ENCODE results near the gene FAM149B1.

Gene FAM149B1

DNA sequence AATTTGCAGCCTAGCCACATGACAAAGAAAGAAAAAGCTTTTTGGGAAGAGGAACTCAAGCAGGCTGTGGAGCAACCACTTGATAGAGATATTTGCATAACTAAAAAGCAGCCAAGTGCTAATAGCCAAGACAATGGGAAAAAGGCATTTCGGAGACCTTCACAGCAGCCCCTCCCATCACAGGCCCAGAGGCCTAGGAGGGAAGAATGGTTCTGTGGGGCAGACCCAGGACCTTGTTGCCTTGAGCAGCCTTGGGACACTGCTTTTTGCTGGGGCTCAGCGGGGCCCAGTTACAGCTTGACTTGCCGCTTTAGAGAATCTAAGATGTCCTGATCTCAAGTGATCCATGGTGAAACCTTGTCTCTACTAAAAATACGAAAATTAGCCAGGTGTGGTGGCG, 38.5 kb downstream of the FAM149B1 start:
- Mint-ChIP-seq H3K4me3 (no peak overlapping the region), H3K9me3 (no peaks in the 10 kb centered on the region), H3K36me3 (ENCODE audit: low read depth) (peaks cover 16% of the 10 kb centered on the region), H3K27ac (no peak overlapping the region), H3K27me3 (ENCODE audit: low read depth) (no peaks in the 10 kb centered on the region), H3K4me1 (ENCODE audit: low read depth) (no peaks in the 10 kb centered on the region)

- peaks cover 12% of the 10 kb centered on the region for H3K36me3 Mint-ChIP-seq (ENCODE audit: low read depth)
- H3K27me3 Mint-ChIP-seq (ENCODE audit: low read depth) = no peaks in the 10 kb centered on the region
- no peak overlapping the region for H3K4me3 Mint-ChIP-seq
- no peak overlapping the region for H3K27ac Mint-ChIP-seq
- no peaks in the 10 kb centered on the region for H3K4me1 Mint-ChIP-seq (ENCODE audit: low read depth)
- no peaks in the 10 kb centered on the region for H3K9me3 Mint-ChIP-seq
These were observed 40.0 kb downstream of the FAM149B1 start for GRCh38 chr10:73207883-73208282.

DNA sequence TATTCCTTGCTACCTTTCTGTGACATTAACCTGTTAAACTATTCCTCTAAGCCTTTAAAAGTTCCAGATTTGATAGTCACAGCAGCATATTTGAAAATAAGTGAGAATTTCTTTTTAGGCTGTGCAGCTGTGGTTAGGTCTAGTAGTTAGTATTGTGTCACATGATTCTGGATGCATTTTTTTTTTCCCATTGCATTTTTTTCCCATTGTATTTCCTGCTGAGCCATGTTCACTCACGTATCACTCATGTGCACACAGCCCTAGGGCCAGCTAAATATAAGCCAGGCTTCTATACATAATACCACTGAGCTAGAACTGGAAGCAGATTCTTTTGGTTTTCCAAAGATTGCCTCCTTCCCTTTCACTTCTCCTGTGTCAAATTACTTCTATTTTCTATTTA, 41.8 kb downstream of the FAM149B1 start:
- Mint-ChIP-seq H3K36me3 (ENCODE audit: low read depth) (peaks cover 11% of the 10 kb centered on the region), H3K27me3 (ENCODE audit: low read depth) (no peaks in the 10 kb centered on the region)

DNA sequence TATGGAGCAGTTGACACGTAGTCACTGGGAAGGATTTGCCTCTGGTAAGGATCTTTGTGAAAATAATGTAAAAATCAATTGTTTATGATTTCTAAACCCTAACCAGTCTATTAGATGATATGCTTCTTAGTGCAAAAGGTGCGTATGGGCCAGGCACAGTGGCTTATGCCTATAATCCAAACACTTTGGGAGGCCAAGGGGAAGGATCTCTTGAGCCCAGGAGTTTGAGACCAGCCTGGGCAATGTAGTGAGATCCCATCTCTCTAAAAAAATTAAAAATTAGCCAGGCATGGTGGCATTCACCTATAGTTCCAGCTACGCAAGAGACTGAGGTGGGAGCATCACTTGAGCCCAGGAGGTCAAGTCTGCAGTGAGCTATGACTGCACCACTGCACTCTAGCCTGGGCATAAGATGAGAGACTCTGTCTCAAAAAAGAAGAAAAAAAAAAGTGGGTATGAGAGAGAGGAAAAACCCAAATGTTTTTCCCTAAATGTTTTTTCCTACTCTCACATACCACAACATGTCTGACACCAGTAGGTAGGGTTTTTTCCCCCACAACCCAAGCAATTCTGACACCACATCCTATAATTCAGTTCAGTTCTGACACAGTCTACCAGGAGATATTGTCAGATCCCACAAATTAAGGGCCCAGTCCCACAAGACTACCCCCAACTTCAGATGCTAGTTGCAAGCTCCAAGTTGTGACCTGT, 42.6 kb downstream of the FAM149B1 start:
- Mint-ChIP-seq H3K27ac (no peak overlapping the region), H3K36me3 (ENCODE audit: low read depth) (peaks cover 11% of the 10 kb centered on the region), H3K4me3 (no peak overlapping the region), H3K9me3 (no peaks in the 10 kb centered on the region), H3K27me3 (ENCODE audit: low read depth) (no peaks in the 10 kb centered on the region), H3K4me1 (ENCODE audit: low read depth) (no peaks in the 10 kb centered on the region)

More for the DNA sequence above, 41.8 kb downstream of the FAM149B1 start:
- H3K4me1 Mint-ChIP-seq (ENCODE audit: low read depth) = no peaks in the 10 kb centered on the region
- H3K4me3 Mint-ChIP-seq = no peak overlapping the region
- no peaks in the 10 kb centered on the region for H3K9me3 Mint-ChIP-seq
- H3K27ac Mint-ChIP-seq = no peak overlapping the region

DNA sequence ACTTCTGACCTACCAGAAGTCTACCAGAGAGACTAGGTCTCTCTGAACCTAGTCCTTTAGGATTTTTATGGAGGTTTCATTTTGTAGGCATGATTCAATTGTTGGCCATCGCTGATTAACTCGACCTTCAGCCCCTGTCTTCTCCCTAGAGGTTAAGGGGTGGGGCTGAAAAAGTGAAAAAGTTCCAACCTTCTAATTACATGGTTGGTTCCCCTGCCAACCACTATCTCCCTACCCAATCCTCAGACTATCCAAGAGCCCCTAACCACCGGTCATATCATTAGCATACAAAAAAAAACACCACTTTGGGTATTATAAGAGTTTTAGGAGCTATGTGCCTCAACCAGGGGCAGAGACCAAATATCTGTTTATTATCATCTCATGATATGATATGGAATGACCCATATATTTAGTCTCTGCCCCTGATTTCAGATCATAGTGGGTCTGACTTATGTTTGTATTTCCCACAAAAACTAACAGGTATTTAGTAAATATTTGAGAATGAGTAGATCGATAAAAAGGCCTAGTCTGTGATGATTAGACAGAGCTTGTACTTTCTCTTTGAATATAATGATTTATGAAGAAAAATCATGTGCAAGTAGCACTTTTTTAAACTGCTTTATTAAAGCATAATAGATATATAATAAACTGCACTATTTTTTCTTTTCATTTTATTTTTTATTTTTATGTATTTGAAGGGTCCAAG, 43.3 kb downstream of the FAM149B1 start:
- Mint-ChIP-seq H3K4me3 (no peak overlapping the region), H3K4me1 (ENCODE audit: low read depth) (no peaks in the 10 kb centered on the region), H3K27me3 (ENCODE audit: low read depth) (no peaks in the 10 kb centered on the region), H3K36me3 (ENCODE audit: low read depth) (peaks cover 11% of the 10 kb centered on the region), H3K9me3 (no peaks in the 10 kb centered on the region), H3K27ac (no peak overlapping the region)

DNA sequence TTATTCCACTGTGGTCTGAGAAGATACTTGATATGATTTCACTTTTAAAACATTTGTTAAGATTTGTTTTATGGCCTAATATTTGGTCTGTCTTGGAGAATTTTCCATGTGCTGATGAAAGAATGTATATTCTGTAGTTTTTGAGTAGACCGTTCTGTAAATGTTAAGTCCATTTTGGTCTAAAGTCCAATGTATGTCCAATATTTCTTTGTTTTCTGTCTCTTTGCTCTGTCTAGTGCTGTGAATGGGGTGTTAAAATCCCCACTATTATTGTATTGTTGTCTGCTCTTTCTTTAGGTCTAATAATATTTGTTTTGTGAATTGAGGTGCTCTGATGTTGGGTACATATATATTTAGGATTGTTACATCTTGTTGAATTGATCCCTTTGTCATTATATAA, 47.8 kb downstream of the FAM149B1 start:
- peaks cover 3% of the 10 kb centered on the region for H3K4me1 Mint-ChIP-seq (ENCODE audit: low read depth)
- peaks cover 17% of the 10 kb centered on the region for H3K36me3 Mint-ChIP-seq (ENCODE audit: low read depth)
- H3K27ac Mint-ChIP-seq = no peak overlapping the region
- H3K9me3 Mint-ChIP-seq = no peaks in the 10 kb centered on the region
- no peak overlapping the region for H3K4me3 Mint-ChIP-seq
- H3K27me3 Mint-ChIP-seq (ENCODE audit: low read depth) = no peaks in the 10 kb centered on the region

DNA sequence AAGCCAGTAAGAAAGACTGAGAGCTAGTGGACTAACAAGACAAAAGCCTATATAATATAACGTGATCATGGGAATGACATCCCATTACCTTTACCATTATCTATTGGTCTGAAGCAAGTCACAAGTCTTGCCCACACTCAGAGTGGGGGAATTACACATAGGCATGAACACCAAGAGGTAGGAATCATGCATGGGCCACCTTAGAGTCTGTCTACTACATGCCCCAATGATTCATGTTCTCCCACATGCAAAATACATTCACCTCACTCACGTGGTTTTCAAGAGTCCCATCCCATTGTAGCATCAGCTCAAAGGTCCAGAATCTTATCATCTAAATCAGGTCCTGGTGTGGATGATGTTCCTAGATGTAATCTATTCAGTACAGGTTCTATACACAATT, 49.7 kb downstream of the FAM149B1 start:
- Mint-ChIP-seq H3K27ac (no peak overlapping the region), H3K4me1 (ENCODE audit: low read depth) (peaks cover 5% of the 10 kb centered on the region), H3K36me3 (ENCODE audit: low read depth) (peaks cover 17% of the 10 kb centered on the region), H3K4me3 (no peak overlapping the region), H3K9me3 (no peaks in the 10 kb centered on the region), H3K27me3 (ENCODE audit: low read depth) (no peaks in the 10 kb centered on the region)

DNA sequence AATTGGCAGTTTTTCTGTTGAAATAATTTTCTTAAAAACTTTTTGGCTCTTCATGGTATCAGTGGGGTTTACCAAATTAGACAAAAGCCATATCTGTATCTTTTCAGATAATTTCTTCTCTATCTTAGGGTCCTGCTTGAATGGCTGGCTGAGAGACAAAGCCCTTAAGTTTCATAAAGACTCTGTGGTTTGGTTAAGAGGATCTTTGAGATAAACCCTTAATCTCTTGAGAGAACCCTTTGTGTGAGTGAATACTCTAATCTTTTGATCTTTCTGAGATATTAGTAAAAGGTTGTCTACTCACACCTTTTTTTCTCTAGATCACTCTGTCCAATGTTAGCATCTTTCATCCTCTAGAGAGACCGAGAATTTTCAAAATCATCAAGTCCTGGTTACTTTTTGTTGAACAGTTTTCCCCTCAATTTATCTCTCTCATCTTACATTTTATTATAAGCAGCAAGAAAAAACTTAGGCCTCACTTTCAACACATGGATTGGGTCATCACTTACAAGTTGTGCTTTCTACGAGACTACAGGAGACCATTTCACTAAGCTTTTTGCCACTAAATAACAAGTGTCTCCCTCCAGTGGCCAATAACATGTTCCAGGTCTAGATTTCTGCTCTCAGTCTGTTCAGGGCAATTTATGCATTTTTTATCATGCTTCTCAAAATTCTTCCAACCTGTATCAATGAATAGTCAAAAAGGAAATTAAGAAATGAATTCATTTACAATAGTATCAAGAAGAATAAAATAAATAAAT, 50.7 kb downstream of the FAM149B1 start:
- H3K9me3 Mint-ChIP-seq = no peaks in the 10 kb centered on the region
- no peaks in the 10 kb centered on the region for H3K27me3 Mint-ChIP-seq (ENCODE audit: low read depth)
- H3K27ac Mint-ChIP-seq = no peak overlapping the region
- peaks cover 17% of the 10 kb centered on the region for H3K36me3 Mint-ChIP-seq (ENCODE audit: low read depth)
- peaks cover 5% of the 10 kb centered on the region for H3K4me1 Mint-ChIP-seq (ENCODE audit: low read depth)
- H3K4me3 Mint-ChIP-seq = no peak overlapping the region

DNA sequence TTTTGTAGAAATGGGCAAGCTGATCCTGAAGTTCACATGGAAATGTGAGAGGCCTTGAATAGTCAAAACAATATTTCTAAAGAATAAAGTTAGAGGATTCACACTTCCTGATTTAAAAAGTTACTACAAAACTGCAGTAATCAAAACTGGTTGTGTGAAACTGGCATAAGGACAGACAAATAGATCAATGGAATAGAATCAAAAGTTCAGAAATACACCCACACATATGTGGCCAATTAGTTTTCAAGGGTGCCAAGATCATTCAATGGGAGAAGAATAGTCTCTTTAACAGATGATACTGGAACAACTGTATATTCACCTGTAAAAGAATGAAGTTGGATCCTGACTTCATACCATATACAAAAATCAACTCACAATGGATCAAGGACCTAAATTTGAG, 51.5 kb downstream of the FAM149B1 start:
- Mint-ChIP-seq H3K27me3 (ENCODE audit: low read depth) (no peaks in the 10 kb centered on the region), H3K27ac (no peak overlapping the region), H3K4me3 (no peak overlapping the region), H3K4me1 (ENCODE audit: low read depth) (peaks cover 5% of the 10 kb centered on the region), H3K36me3 (ENCODE audit: low read depth) (peaks cover 17% of the 10 kb centered on the region), H3K9me3 (no peaks in the 10 kb centered on the region)

DNA sequence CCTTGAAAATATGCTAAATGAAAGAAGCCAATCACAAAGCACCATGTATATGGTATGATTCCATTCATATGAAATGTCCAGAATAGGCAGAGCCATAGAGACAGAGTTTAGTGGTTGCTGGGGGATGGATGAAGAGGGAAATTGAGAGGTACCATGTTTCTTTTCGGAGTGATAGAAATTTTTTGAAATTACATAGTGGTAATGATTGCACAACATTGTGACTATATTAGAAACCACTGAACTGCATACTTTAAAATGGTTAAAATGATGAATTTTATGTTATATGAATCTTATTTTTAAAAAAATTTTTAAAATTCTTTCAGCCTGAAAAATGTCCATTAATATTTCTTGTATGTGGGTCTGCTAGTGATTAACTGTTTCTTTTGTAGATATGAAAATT, 53.1 kb downstream of the FAM149B1 start:
- H3K9me3 Mint-ChIP-seq = no peaks in the 10 kb centered on the region
- peaks cover 5% of the 10 kb centered on the region for H3K4me1 Mint-ChIP-seq (ENCODE audit: low read depth)
- no peaks in the 10 kb centered on the region for H3K27me3 Mint-ChIP-seq (ENCODE audit: low read depth)
- H3K27ac Mint-ChIP-seq = no peak overlapping the region
- peaks cover 14% of the 10 kb centered on the region for H3K36me3 Mint-ChIP-seq (ENCODE audit: low read depth)
- no peak overlapping the region for H3K4me3 Mint-ChIP-seq

DNA sequence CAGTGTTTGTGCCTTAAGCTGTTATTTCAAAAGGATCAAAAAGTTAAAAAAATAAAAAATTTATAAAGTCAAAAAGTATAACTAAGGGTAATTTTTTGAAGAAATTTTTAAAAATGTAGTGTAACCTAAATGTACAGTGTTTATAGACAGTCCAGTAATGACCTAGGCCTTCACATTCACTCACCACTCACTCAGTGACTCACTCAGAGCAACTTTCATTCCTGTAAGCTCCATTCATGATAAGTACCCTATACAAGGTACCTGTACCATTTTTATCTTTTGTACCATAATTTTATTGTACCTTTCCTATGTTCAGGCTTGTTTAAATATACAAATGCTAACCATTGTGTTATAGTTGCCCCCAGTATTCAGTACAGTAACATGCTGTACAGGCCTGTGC, 57.6 kb downstream of the FAM149B1 start:
- peaks cover 2% of the 10 kb centered on the region for H3K4me1 Mint-ChIP-seq (ENCODE audit: low read depth)
- H3K36me3 Mint-ChIP-seq (ENCODE audit: low read depth) = peaks cover 2% of the 10 kb centered on the region
- H3K9me3 Mint-ChIP-seq = no peaks in the 10 kb centered on the region
- H3K27me3 Mint-ChIP-seq (ENCODE audit: low read depth) = no peaks in the 10 kb centered on the region
- no peak overlapping the region for H3K27ac Mint-ChIP-seq
- H3K4me3 Mint-ChIP-seq = no peak overlapping the region

DNA sequence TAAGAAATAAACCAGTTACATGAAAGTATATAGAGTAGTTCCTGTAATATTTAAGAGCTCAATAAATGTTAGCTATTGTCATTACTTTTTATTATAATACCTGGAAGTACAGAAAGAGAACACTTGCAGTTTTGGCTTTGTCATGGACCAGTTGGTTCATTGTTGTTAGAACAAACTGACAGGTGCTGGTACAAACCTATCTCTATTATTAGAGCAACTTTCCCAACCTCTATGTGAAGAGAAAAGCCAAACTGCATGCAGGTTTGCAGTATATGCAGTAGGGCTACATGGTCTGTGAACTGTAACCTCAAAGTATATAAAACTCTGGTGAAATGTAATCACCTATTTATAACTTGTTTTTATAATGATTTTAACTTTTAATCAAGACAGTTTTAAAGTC, 58.7 kb downstream of the FAM149B1 start:
- no peaks in the 10 kb centered on the region for H3K9me3 Mint-ChIP-seq
- no peaks in the 10 kb centered on the region for H3K4me1 Mint-ChIP-seq (ENCODE audit: low read depth)
- no peak overlapping the region for H3K4me3 Mint-ChIP-seq
- no peak overlapping the region for H3K27ac Mint-ChIP-seq
- H3K36me3 Mint-ChIP-seq (ENCODE audit: low read depth) = peaks cover 6% of the 10 kb centered on the region
- H3K27me3 Mint-ChIP-seq (ENCODE audit: low read depth) = no peaks in the 10 kb centered on the region

DNA sequence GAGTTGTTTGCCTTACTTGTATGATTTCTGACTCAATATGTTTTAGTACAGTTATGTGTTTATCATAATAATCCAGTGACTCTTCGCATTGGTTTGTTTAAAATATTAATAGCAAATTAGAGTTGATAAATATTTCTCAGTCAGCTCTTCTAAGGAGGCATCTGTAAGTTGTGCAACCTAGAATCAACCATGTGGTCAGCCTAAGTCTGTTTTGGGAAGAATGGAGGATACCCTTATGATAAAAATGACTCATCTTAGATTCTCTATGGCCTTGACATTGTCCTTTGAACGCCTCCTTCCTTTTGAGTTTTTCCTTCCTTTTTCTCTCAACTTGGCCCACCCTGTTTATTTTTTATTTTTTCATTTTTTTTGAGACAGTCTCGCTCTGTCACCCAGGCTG, 60.3 kb downstream of the FAM149B1 start:
- peaks cover 10% of the 10 kb centered on the region for H3K36me3 Mint-ChIP-seq (ENCODE audit: low read depth)

GRCh38 chr10:73229567-73229966, 61.6 kb downstream of the FAM149B1 start:
- no peaks in the 10 kb centered on the region for H3K4me1 Mint-ChIP-seq (ENCODE audit: low read depth)
- H3K9me3 Mint-ChIP-seq = no peaks in the 10 kb centered on the region
- H3K27me3 Mint-ChIP-seq (ENCODE audit: low read depth) = no peaks in the 10 kb centered on the region
- H3K36me3 Mint-ChIP-seq (ENCODE audit: low read depth) = peaks cover 10% of the 10 kb centered on the region
- H3K4me3 Mint-ChIP-seq = no peak overlapping the region
- H3K27ac Mint-ChIP-seq = no peak overlapping the region

More for the DNA sequence above, 60.3 kb downstream of the FAM149B1 start:
- Mint-ChIP-seq H3K27ac (no peak overlapping the region), H3K9me3 (no peaks in the 10 kb centered on the region), H3K4me3 (no peak overlapping the region), H3K27me3 (ENCODE audit: low read depth) (no peaks in the 10 kb centered on the region), H3K4me1 (ENCODE audit: low read depth) (no peaks in the 10 kb centered on the region)

- H3K27ac Mint-ChIP-seq = no peak overlapping the region
These were observed 65.0 kb downstream of the FAM149B1 start for GRCh38 chr10:73232887-73233286.

More at GRCh38 chr10:73232887-73233286, 65.0 kb downstream of the FAM149B1 start:
- H3K27me3 Mint-ChIP-seq (ENCODE audit: low read depth) = no peaks in the 10 kb centered on the region
- H3K36me3 Mint-ChIP-seq (ENCODE audit: low read depth) = peaks cover 13% of the 10 kb centered on the region
- H3K4me3 Mint-ChIP-seq = no peak overlapping the region
- H3K9me3 Mint-ChIP-seq = no peaks in the 10 kb centered on the region
- no peaks in the 10 kb centered on the region for H3K4me1 Mint-ChIP-seq (ENCODE audit: low read depth)

Measured in T-helper 1 cell treated with Interleukin-12 subunit alpha and Interleukin-12 subunit beta and Interleukin-4 antibody, amounts not matched to agents 30 μg/mL and 1 μg/mL, for 36 hours (primary cell).